Activated T-cell treated with anti-CD3 and anti-CD28 coated beads, Interleukin-2, amount 50 U/mL, for 1 hour (primary cell): ENCODE measurements around the gene ALPK3.

Experiments
- DNase-seq: peaks from one replicate; pipeline ENCODE4 v3.0.0-alpha.2; 2020

Gene ALPK3

GRCh38 chr15:84816694-84817465 lies at the start of gene ALPK3:
Gene ALPK3, plus strand, starts transcription at chr15:84817356. Its CDS starts 97 bp downstream, at chr15:84817453.
- no peak for DNase-seq

- no peak for DNase-seq
Measured at GRCh38 chr15:84772031-84772430, 45.1 kb upstream of the ALPK3 start.

- DNase-seq = no peak
Measured at GRCh38 chr15:84772467-84772866, 44.7 kb upstream of the ALPK3 start.

GRCh38 chr15:84773716-84774115 lies 43.4 kb upstream of the ALPK3 start:
- no peak for DNase-seq

- DNase-seq = no peak
Measured at GRCh38 chr15:84775867-84776449, 41.2 kb upstream of the ALPK3 start.

- DNase-seq = no peak
Measured at GRCh38 chr15:84778194-84778593, 39.0 kb upstream of the ALPK3 start.

- DNase-seq = no peak
Measured at GRCh38 chr15:84780492-84780891, 36.7 kb upstream of the ALPK3 start.

GRCh38 chr15:84781495-84781894 lies 35.7 kb upstream of the ALPK3 start:
- no peak for DNase-seq

GRCh38 chr15:84782346-84782745 lies 34.8 kb upstream of the ALPK3 start:
- no peak for DNase-seq

GRCh38 chr15:84783493-84784251 lies 33.5 kb upstream of the ALPK3 start:
- DNase-seq = no peak

- DNase-seq = no peak
Measured at GRCh38 chr15:84784262-84784661, 32.9 kb upstream of the ALPK3 start.

GRCh38 chr15:84785053-84785452 lies 32.1 kb upstream of the ALPK3 start:
- DNase-seq = no peak

GRCh38 chr15:84788500-84788899 lies 28.7 kb upstream of the ALPK3 start:
- DNase-seq = no peak

GRCh38 chr15:84789762-84790161 lies 27.4 kb upstream of the ALPK3 start:
- DNase-seq = no peak

- DNase-seq = no peak
Measured at GRCh38 chr15:84790676-84791075, 26.5 kb upstream of the ALPK3 start.

GRCh38 chr15:84791763-84792162 lies 25.4 kb upstream of the ALPK3 start:
- no peak for DNase-seq

- DNase-seq = no peak
Measured at GRCh38 chr15:84793431-84794161, 23.6 kb upstream of the ALPK3 start.

GRCh38 chr15:84794162-84794547 lies 23.0 kb upstream of the ALPK3 start:
- no peak for DNase-seq

GRCh38 chr15:84795186-84795585 lies 22.0 kb upstream of the ALPK3 start:
- no peak for DNase-seq

GRCh38 chr15:84797212-84797611 lies 19.9 kb upstream of the ALPK3 start:
- no peak for DNase-seq

- DNase-seq = no peak
Measured at GRCh38 chr15:84797801-84798200, 19.4 kb upstream of the ALPK3 start.

GRCh38 chr15:84798436-84798946 lies 18.7 kb upstream of the ALPK3 start:
- no peak for DNase-seq
